Dermis microvascular lymphatic vessel endothelial cell (primary cell): ENCODE measurements around the gene ZP2. TPM values are rescaled to one million over a fixed set of nuclear protein-coding genes. Genes with fewer than 3 reads are reported as not detected.
"Not testable (repeated sequence)": the region's sequence is repeated elsewhere in the genome, so short reads cannot be mapped to it uniquely, and the experiment has no call there.

ENCODE experiments used
- DNase-seq, 2 donors: peaks; one replicate each; pipeline versions ENCODE4 v3.0.0 to v3.0.0-alpha.2; 2010; ENCODE audit warnings: low read depth in 2 of 2
- total RNA-seq: library from RNA; depleted of rRNA; stranded (reverse); fragments of >200 nt; gene quantifications from 2 replicates; pipeline ENCODE4 v1.2.1, GENCODE V29; 2014

ZP2 gene
- 0.13 TPM in 1 of 2 replicates, not detected in the other for total RNA-seq

DNA sequence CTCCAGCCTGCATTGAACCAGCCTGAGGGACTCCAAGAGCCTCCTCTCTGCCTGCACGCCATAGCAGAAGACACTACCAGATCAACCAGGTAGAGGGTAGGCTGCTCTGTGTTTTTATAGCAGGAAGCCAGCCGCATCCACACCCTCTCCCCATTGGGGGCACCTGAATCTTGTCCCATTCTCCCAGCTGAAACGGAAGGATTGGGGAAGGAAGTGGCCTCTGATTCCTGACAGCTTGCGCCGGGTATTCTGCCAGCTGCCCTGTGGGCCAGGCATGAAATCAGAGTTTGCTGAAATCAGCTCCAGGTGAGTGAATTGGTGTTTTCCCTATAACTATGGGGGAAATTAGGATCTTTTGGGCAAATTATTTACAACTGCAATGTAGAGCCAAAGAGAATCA lies at the start of gene ZP2:
Gene ZP2, minus strand, starts transcription at position 89 of the 400 bp plus-strand sequence. Its CDS starts 27 bp downstream, at position 62.
- DNase-seq, result no peak

DNA sequence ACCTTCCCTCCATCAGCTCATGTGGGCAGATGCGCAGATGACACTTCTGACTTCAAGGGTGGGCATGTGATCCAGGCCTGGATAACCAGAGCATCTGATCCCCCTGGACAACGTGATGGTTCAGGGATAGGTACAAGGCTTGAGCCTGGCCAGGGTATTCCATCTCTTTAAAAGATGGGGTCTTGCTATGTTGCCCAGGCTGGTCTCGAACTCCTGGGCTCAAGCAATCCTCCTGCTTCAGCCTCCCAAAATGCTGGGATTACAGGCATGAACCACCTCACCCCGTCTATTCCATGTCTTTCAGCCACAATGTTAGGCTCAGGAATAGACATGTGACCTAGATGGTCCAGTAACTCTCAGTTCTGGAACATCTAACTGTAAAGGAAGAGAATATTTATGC lies 45.9 kb upstream of the ZP2 start:
- DNase-seq, result no peak

DNA sequence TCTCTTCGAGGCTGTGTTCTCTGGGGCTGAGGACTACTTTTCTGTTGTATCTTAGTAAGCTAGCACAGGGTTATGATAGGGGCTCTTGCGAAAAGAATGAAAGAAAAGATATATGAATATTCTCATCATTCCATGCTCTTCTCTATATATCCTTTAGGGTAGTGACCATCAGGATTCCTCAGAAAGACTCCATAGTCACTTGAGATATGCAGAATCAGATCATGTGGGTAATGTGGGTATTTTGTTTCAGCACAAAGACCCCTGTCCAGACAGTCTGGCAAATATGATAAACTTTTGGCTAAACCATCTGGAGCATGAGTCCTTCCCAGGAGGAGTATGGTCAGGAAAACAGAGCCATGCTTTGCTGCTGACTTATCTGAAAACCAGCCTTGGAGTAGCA lies 45.3 kb upstream of the ZP2 start:
- no peak for DNase-seq

DNA sequence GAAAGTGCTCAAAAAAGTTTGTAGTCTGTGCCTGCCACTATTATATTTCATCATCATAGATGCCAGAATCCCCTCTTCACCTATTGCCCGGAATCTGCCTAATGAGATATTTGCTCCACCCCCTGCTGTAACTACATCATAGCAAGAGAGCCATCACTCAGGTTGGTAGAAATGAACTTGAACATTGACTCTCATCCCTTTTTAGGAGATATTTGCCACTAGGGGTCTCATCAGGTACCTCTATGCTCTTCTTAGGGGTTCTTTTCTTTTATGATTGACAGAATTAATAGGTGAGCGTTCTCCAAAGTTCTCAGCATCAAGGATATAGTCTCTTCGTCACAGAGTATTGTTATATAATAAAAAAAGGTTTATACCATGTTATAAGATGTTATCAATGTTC lies 42.1 kb upstream of the ZP2 start:
- DNase-seq, result no peak

DNA sequence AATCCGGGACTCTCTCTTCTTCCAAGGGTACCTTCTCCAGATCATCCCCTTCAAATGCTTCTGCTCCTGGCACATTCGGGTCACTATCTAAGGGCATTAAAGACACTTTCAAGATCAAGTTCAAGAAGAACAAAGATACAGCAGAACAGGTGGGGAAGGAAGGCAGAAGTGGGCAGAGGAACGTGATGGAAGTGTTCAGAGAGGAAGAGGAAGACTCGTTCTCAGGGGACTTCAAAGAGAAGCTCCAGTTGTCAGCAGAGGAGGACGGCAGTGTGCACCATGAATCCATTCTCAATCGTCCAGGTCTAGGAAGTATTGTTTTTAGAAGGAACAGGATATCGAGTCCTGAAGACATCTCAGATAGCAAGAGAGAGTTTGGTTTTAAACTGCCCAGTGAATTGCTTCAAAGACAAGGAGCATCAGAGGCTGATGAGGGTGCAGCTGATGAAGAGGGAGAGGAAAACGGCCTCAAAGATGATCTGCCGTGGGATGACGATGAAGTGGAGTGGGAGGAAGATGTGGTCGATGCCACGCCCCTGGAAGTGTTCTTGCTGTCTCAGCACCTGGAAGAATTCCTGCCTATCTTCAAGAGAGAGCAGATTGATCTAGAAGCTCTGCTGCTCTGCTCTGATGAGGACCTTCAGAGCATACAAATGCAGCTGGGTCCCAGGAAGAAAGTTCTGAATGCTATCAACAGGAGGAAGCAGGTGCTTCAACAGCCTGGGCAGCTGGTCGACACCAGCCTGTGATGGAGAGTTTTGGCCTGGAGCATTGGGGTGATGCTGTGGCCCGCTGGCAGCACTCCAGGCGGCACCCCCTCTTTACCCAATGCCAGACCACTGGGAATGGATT lies 38.9 kb upstream of the ZP2 start:
- DNase-seq, result no peak

DNA sequence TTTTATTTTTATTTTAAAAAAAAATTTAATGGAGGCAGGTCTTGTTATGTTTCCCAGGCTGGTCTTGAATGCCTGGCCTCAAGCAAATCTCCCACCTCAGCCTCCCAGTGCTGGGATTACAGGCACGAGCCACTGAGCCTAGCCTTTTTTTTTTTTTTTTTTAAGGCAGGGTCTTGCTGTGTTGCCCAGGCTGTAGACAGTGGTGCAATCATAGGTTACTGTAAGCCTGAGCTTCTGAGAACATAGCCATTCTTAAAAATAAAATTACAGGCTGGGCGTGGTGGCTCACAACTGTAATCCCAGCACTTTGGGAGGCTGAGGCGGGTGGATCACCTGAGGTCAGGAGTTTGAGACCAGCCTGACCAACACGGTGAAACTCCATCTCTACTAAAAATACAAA lies 36.8 kb upstream of the ZP2 start:
- DNase-seq, result not testable (repeated sequence)

DNA sequence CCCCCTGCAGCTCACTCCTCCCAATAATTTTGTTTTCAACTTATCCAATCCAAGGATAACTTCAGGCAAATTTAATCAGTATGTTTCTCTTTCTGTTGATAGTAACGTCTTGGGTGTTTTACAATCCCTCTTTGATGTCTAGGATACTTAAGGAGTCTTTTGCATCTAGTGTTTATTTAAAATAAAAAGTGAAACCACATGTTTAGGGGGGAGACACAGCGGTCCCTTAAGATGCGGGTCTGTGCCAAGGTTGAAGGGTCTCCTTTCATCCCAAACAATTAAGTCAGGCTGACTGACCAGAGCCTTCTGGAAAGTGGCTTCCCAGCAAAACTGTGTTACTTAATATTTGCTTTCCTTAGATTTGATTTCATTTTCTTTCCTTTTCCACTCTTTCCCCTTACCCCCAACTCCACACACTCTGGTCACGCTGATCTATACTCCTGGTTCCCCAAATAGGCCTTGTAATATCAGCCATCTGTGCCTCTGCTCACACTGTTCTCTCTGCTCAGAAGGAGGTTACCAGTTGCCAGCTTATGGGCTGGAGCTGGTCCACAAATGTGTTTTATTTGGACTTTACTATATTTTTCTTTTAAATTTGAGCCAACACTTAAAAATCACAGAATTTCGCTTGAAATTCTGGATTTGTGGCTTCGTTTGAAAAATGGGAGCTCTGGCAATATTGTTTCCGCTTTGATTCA lies 33.3 kb upstream of the ZP2 start:
- DNase-seq, result no peak

DNA sequence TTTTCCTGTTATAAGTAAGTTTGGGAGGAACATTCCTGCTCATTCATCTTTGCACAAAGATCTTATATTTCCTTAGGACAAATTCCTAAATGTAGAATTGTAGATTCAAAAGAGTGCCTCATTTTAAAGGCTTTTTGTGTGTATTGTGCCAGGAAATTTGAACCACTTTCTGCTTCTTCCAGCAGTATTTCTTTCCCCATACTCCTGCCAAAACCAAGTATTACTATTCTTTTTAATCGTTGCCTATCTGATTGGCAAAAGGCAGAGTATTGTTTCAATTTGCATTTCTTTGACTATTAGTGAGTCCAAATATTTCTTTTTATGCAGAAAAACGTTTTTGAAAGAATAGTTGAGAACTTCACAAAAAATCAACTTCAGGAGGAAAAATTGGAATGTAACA lies 31.4 kb upstream of the ZP2 start:
- DNase-seq, result no peak

DNA sequence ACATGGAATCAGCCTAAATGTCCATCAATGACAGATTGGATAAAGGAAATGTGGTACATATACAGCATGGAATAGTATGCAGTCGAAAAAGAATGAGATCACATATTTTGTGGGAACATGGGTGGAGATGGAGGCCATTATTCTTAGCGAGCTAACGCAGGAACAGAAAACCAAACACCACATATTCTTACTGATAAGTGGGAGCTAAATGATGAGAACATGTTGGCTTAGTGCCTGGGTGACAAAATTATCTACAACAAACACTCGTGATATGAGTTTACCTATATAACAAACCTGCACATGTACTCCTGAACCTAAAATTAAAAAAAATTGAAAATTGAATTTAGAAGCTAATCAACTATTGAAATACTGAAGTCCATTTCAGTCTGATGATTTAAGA lies 28.3 kb upstream of the ZP2 start:
- DNase-seq, result no peak

DNA sequence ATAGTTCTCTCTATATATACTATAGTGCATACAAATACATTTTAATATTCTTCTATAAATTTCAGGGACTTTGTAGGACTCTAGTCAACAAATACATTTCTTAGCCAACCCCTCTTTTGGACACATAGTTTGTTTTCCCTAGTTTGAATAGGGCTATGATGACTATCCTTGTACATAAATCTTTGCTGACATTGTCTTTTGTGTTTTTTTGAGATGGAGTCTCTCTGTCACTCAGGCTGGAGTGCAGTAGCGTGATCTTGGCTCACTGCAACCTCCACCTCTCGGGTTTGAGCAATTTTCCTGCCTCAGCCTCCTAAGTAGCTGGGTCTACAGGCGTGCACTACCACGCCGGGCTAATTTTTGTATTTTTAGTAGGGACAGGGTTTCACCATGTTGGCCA lies 25.5 kb upstream of the ZP2 start:
- DNase-seq, result no peak

DNA sequence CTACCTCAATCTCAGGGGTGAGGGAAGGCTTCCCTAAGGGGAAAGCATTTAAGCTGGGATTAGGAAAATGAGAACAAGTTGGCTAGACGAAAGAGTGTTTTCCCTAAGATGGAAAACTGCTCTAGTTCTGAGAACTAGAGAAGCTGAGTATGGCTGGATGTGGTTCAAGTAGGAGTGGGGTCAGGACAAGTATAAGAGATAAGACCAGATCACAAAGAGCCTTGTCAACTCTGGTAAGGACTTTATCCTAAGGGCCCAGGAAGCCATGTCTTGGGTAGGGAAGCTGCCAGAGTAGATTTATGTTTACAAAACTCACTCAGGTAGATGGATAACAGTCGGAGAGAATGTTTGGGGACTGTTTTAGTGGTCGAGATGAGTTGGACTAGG lies 23.8 kb upstream of the ZP2 start:
- no peak for DNase-seq

DNA sequence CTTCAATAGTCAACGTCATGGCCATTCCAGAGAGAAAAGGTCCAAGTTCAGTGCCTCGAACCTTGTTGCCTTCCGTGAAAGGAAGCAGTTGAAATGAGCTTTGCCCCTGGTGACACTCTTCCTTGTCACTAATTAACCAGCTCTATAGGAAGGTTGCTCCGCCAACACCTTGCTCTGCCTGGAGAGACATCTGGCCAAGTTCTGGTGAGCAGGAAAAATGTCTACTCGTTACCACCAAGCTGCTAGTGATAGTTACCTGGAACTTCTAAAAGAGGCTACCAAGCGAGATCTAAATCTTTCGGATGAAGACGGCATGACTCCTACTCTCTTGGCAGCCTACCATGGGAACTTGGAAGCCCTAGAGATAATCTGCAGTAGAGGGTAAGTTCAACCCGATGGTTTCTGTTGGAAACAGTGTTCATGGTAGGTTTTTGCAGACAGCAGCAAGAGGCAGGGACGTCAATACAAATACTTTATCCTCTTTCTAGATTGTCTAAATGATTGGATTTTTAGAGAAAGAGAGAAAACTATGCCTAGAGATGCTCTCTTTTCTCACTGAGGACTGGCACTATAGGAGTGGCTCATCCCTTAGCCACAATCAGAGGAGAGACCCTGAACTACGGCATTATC lies 22.3 kb upstream of the ZP2 start, which contains the start of gene ANKS4B:
Gene ANKS4B, plus strand, starts transcription at position 179 of the 630 bp plus-strand sequence. Its CDS starts 39 bp downstream, at position 218.
- DNase-seq, result no peak

DNA sequence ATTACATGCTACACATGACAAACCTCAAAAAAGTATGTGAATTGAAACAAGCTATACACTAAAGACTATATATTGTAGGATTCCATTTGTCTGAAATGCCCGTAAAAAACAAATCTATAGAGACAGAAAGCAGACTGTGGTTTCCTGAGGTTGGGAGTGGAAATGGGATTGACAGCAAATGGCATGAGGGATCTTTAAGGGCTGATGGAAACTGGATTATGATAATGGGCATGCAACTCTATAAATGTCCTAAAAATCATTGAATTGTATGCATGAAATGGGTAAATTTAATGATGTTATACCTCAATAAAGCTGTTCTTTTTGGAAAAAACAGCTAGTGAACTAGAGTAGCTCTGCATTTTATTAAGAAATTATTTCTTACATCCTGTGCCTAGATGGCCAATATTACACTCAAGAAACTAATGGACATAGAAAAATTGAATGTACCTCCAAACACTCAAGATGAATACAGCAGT lies 21.7 kb upstream of the ZP2 start:
- DNase-seq, result no peak

DNA sequence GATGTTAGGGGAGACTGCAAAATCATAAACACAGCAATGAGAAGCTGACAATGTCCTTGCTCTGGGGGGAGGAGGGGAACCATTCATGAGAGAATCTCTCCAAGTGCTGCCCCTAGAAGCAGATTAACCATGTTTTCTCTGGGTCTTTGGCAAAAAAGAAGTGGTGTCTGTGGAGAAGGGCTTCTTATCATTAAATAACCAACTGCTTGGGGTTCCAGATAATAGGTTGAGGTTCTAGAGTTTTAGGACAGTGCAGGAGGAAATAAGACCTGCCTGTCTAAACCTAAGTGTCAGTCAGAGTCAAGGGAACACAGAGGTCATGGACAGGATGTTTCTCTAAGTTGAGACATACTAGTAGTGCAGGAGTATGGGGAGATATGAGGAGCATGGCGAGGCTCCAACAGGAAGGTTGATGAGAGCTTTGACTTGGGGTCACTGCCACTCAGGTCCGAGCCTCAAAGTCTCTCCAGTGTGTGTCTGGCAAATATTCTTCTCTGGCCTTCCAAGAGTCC lies 17.0 kb upstream of the ZP2 start:
- DNase-seq, result no peak

DNA sequence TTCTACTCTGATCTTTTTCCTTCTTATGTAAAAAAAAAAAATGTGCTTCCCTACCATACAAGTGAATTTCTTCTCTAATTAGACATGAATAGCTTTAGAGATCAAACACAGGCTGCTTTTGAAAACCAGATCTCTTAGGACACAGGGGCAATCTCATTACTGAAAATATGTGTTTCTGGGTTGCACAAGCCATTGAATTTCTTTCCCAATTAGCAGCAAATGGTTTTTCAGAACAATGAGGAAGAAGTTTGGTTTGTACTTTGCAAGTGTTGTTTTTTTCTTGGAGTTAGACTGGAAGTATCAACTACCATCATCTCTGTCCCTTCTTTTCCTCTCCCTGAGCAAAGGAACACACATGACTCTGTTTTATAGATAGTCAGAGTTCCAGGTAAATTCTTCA lies 16.5 kb upstream of the ZP2 start:
- no peak for DNase-seq

DNA sequence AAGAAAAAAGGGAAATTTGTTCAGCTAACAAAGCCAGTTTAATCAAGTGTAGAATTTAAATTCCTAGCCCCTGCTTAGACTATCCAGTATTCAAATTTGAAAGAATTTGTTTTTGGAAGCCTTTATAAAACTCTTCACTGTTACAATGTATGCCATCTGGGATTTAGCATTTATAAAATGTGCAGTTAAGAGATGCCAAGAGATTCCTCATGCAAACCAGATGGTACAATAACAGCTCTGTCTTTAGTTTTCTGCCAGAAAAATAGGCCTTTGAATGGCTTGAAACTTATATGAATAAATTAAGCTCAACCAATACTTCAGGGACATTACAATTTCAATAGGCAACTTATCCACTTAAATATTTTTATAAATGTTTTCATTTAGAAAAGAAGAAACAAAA lies 15.4 kb upstream of the ZP2 start:
- DNase-seq, result no peak

DNA sequence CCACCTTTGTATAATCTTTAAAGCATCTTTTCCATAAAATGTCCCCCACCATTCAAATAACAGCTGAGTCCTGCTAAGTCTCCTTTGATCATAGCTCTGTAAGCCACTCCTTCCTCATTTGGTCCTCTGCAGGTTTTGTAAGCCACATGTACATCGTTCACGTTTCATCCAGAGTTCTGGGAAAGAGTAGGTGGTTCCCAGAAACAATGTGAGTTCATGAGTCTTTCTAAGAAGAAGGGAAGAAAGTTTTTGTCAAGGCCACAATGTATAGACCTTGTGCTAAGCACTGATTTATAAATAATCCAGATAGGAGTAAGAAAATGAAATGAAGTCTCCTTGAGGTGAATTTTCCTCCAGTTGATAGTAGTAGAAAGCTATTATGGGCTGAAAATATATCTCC lies 13.4 kb upstream of the ZP2 start:
- no peak for DNase-seq

DNA sequence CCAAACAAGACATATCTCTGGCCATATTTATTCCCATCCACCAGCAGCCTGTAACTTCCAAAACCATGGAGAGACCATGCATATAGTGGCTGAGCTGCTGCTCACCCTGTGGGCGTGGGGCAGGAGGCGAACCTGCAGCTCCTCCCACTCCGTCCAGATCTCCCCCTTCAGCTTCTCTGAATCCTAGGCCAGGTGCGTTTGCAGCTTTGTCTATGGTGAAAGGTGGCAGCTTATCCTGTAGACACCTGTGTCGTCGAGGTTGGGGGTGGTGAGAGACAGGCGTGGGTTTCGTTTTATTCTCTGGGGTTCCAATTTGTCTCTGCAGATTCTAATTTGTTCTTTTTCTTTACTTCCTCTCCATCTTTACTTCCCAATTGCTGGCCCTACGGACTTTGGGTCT lies 12.4 kb upstream of the ZP2 start:
- DNase-seq, result no peak

DNA sequence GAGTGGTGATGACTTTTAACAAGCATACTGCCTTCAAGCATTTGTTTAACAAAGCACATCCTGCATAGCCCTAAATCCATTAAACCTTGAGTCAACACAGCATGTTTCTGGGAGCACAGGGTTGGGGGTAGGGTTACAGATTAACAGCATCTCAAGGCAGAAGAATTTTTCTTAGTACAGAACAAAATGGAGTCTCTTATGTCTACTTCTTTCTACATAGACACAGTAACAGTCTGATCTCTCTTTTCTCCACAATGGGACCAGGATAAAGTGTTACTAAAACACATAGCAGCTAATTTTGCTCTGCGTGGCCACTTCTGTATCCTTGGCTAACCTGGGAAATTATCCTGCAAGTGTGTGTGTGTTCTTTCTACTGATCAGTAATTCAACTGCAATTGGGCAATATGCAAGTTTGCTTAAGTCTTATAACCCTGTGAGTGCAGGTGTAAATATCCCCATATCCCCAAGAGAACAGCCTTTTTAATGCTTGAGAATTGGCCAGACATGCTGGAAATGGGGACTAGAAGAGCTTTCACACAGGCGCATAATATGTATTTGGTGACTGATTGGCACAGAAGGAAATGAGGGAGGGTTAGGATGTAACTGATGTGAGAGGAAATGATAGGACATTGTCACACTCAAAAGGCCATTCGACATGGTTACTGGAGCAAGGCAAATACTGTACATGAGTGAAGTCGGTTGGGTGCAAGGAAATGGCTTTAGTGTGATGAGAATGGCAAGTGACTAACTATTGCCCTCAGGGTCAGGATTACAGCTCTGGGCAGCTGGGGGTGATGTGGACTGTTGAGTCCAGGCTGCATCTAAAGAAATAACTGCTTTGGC lies 11.3 kb upstream of the ZP2 start:
- no peak for DNase-seq

DNA sequence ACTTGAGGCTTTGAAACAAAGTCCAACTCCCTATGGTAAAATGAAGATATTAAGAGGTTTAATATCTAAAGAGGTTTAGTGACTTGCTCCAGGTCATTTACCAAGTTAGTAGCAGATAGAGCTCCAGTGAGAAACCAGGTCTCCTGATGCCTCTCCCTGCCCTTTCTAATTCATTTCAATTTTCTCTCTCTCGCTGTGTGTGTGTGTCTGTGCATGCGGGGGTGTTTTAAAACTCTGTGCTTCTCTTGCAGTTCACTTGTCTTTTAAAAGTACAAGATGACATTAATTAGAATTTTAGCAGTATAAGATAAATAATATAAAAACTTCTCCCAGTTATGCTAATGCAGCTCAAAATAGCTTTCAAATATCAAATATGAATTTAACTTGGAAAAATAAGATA lies 8.2 kb upstream of the ZP2 start:
- DNase-seq, result no peak

DNA sequence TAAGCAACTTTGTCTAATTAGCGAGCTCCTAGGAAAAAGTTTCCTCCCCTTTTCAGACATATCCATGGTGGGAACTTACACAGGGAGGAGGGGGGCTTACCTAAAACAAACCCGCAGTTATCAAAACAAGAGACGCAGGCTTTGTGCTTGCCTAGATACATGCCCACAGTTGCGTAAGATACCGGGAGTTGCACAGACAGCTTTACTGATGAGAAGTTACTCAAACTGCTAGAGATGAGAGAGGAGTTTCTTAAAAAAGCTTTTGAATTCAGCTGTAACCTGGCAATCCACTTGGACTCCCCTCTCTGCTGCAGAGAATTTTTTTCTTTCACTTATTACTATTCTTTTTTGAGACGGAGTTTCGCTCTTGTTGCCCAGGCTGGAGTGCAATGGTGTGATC lies 6.8 kb upstream of the ZP2 start:
- DNase-seq, result no peak
